IMR-90 (cell line): Measurements from ENCODE around the gene TEDC1. TPM values are rescaled to one million over a fixed set of nuclear protein-coding genes. Genes with fewer than 3 reads are reported as not detected.

Experiments used
- ATAC-seq: fragments of 200-7000 bp; cut with Tn5 transposase; 2 replicates; pipeline ENCODE4 v1.9.1; 2020; ENCODE audit warnings: low read depth, mild to moderate bottlenecking, moderate library complexity
- BruUV-seq: library from RNA; stranded (reverse); fragments of 400-500 nt; replicated peaks from 2 replicates; lab custom pipeline; 2021; lab: Mats Ljungman, UMichigan
- CTCF ChIA-PET: fragments of 300-600 bp; formaldehyde crosslinking; extraction: SDS; loops from one replicate; lab custom pipeline; 2021; ENCODE audit warnings: antibody characterized with exemption; lab: Yijun Ruan, JAX
- POLR2A ChIA-PET: fragments of 300-600 bp; sonication (Branson Sonifier 250); formaldehyde crosslinking; loops from one replicate; lab custom pipeline; 2022; ENCODE audit warnings: antibody characterized with exemption; ENCODE audit not compliant: unreplicated experiment; lab: Charles Lee
- DNase-seq: peaks from one replicate; pipeline ENCODE4 v3.0.0; 2013
- H2AFZ ChIP-seq: replicated peaks from 2 replicates; pipeline ENCODE3; 2013; ENCODE audit warnings: low read length, mild to moderate bottlenecking; ENCODE audit not compliant: poor library complexity
- H2AK5ac ChIP-seq: 2 replicates; pipeline ENCODE4 v1.6.1; 2013; ENCODE audit warnings: low read depth, low read length, inconsistent platforms
- H2AK9ac ChIP-seq: replicated peaks from 2 replicates; pipeline ENCODE3; 2013; ENCODE audit warnings: mild to moderate bottlenecking, low read depth, low read length, moderate library complexity; ENCODE audit not compliant: poor library complexity
- H2BK120ac ChIP-seq: 2 replicates; pipeline ENCODE4 v1.6.1; 2013; ENCODE audit warnings: low read depth, low read length, inconsistent platforms
- H2BK15ac ChIP-seq: 3 replicates; pipeline ENCODE4 v1.6.1; 2013; ENCODE audit warnings: low read depth, low read length, inconsistent platforms
- H2BK20ac ChIP-seq: 2 replicates; pipeline ENCODE4 v1.6.1; 2013; ENCODE audit warnings: low read depth, mild to moderate bottlenecking, inconsistent platforms, low read length, moderate library complexity
- H2BK5ac ChIP-seq: 2 replicates; pipeline ENCODE4 v1.6.1; 2013; ENCODE audit warnings: mild to moderate bottlenecking, low read depth, low read length, inconsistent platforms; ENCODE audit not compliant: poor library complexity, severe bottlenecking
- H3K14ac ChIP-seq: replicated peaks from 2 replicates; pipeline ENCODE4 v1.6.1; 2013; ENCODE audit warnings: low read depth, low read length, inconsistent platforms
- H3K18ac ChIP-seq: 2 replicates; pipeline ENCODE4 v1.6.1; 2013; ENCODE audit warnings: low read depth, low read length, control low read depth
- H3K23ac ChIP-seq: 2 replicates; pipeline ENCODE4 v1.6.1; 2013; ENCODE audit warnings: low read depth, low read length, inconsistent platforms
- H3K27ac ChIP-seq: 2 replicates; pipeline ENCODE4 v1.5.1; 2013; ENCODE audit warnings: mild to moderate bottlenecking, control low read depth, low read length; ENCODE audit not compliant: insufficient read depth
- H3K27me3 ChIP-seq: 2 replicates; pipeline ENCODE4 v1.6.1; 2013; ENCODE audit warnings: low read length; ENCODE audit not compliant: control insufficient read depth, insufficient read depth
- H3K36me3 ChIP-seq: 2 replicates; pipeline ENCODE4 v1.6.1; 2013; ENCODE audit warnings: low read length, mixed read lengths; ENCODE audit not compliant: control insufficient read depth, insufficient read depth
- H3K4ac ChIP-seq: 2 replicates; pipeline ENCODE4 v1.6.1; 2013; ENCODE audit warnings: low read depth, low read length, inconsistent platforms
- H3K4me1 ChIP-seq: 2 replicates; pipeline ENCODE4 v1.6.1; 2013; ENCODE audit warnings: low read length, mixed read lengths; ENCODE audit not compliant: control insufficient read depth, insufficient read depth
- H3K4me2 ChIP-seq: 2 replicates; pipeline ENCODE4 v1.6.1; 2013; ENCODE audit warnings: low read depth, mild to moderate bottlenecking, control low read depth, low read length, moderate library complexity
- H3K4me3 ChIP-seq: 2 replicates; pipeline ENCODE4 v1.5.1; 2013; ENCODE audit warnings: low read depth, mild to moderate bottlenecking, control low read depth, low read length, moderate library complexity; ENCODE audit not compliant: insufficient read depth
- H3K56ac ChIP-seq: 2 replicates; pipeline ENCODE4 v1.6.1; 2013; ENCODE audit warnings: low read length, inconsistent platforms; ENCODE audit not compliant: insufficient read depth; ENCODE audit errors: extremely low read depth
- H3K79me1 ChIP-seq, 2 experiments: 2 replicates each; pipeline ENCODE4 v1.6.1; 2013; ENCODE audit warnings: low read length in 2 of 2, inconsistent platforms in 1 of 2, low read depth in 1 of 2
- H3K9ac ChIP-seq: 2 replicates; pipeline ENCODE4 v1.6.1; 2013; ENCODE audit warnings: low read depth, low read length, control low read depth
- H3K9me1 ChIP-seq: 2 replicates; pipeline ENCODE4 v1.6.1; 2013; ENCODE audit warnings: low read length, inconsistent platforms; ENCODE audit not compliant: insufficient read depth
- H3K9me3 ChIP-seq: 2 replicates; pipeline ENCODE4 v1.6.1; 2013; ENCODE audit warnings: low read length; ENCODE audit not compliant: control insufficient read depth, insufficient read depth
- H4K20me1 ChIP-seq: 2 replicates; pipeline ENCODE4 v1.6.1; 2013; ENCODE audit warnings: low read length, inconsistent platforms; ENCODE audit not compliant: insufficient read depth
- H4K5ac ChIP-seq: 2 replicates; pipeline ENCODE4 v1.6.1; 2013; ENCODE audit warnings: mild to moderate bottlenecking, low read depth, low read length, control low read depth
- H4K8ac ChIP-seq, 2 experiments: 2 replicates each; pipeline ENCODE4 v1.6.1; 2013; ENCODE audit warnings: low read depth in 2 of 2, low read length in 2 of 2, control low read depth in 1 of 2, inconsistent platforms in 1 of 2
- H4K91ac ChIP-seq: 2 replicates; pipeline ENCODE4 v1.6.1; 2013; ENCODE audit warnings: low read depth, low read length, inconsistent platforms; ENCODE audit not compliant: insufficient read depth
- MXI1 ChIP-seq: IDR thresholded peaks from 2 replicates; pipeline ENCODE4 v1.6.1; 2012; ENCODE audit warnings: low read depth, mild to moderate bottlenecking, low read length, moderate library complexity, borderline replicate concordance
- WGBS, 2 experiments: methylation state at CpG; one replicate each; pipeline versions ENCODE4 v1.1.5 to v1.1.7; 2013; ENCODE audit warnings: missing lambda C conversion rate in 2 of 2; ENCODE audit not compliant: insufficient read length in 1 of 2; ENCODE audit errors: extremely low coverage in 2 of 2; 5-methylcytosine and 5-hydroxymethylcytosine counted together
- dilution Hi-C: fragments of 300-500 bp; cut with HindIII; formaldehyde crosslinking; loops from one replicate; pipeline ENCODE4 v1.14.3; 2018; ENCODE audit warnings: low sequenced_read_pairs; ENCODE audit not compliant: unreplicated experiment
- in situ Hi-C: fragments of 300-500 bp; cut with MboI; formaldehyde crosslinking; loops from 3 replicates; pipeline ENCODE4 v1.14.3; 2019; ENCODE audit warnings: low sequenced_read_pairs, inconsistent platforms, mixed read lengths
- intact Hi-C: fragments of 100-400 bp; cut with micrococcal nuclease; formaldehyde crosslinking; loops from 2 replicates; pipeline ENCODE4 v1.10.0; 2022
- polyA plus RNA-seq, 3 experiments: library from polyadenylated mRNA; depleted of rRNA; stranded (reverse); fragments of >200 nt; gene quantifications; 2 replicates each; pipeline ENCODE4 v1.2.3, GENCODE V29; 2012; ENCODE audit warnings: low replicate concordance in 1 of 3
- total RNA-seq: library from RNA; depleted of rRNA; stranded (reverse); fragments of >200 nt; gene quantifications from 2 replicates; pipeline ENCODE4 v1.2.3, GENCODE V29; 2012

Gene TEDC1
- total and polyA plus RNA-seq, 2 of the 4 experiments (the other 2 are of a cell fraction), result 5.7 to 6.4 TPM

- TF ChIP-seq MXI1, result no peak
- Histone ChIP-seq H2AK9ac (no peak overlapping the region), H3K4me1 (no peaks in the 10 kb centered on the region), H3K9me3 (no peaks in the 10 kb centered on the region), H4K91ac (no peak overlapping the region), H3K4me2 (no peak overlapping the region), H4K8ac (no peak overlapping the region), H3K27ac (no peak overlapping the region), H4K20me1 (peaks cover 49% of the 10 kb centered on the region), H3K36me3 (peaks cover 24% of the 10 kb centered on the region), H3K9me1 (no peaks in the 10 kb centered on the region), H2BK120ac (no peak overlapping the region), H4K5ac (no peak overlapping the region), H3K9ac (no peak overlapping the region), H3K4ac (no peak overlapping the region), H2BK5ac (no peak overlapping the region), H3K79me1 (peaks cover 6 to 54% of the 10 kb centered on the region in 2 experiments), H2BK20ac (no peak overlapping the region), H2BK15ac (no peak overlapping the region), H2AK5ac (no peak overlapping the region), H3K27me3 (no peaks in the 10 kb centered on the region), H3K14ac (no peak overlapping the region), H3K18ac (no peak overlapping the region), H3K4me3 (no peak overlapping the region), H2AFZ (no peak overlapping the region), H3K56ac (no peak overlapping the region), H3K23ac (no peak overlapping the region)
- no peak for DNase-seq
- BruUV-seq, result no TSS peak
- ATAC-seq, result no peak
- dilution Hi-C loops, result no loop called here
- ChIA-PET POLR2A (no interaction called here), CTCF (no interaction called here)
- WGBS, 2 experiments, result 96% methylated on average over 10 of the region's 12 CpGs; no CpG with 5 or more reads in 1 of the 2 experiments
- in situ Hi-C loops, result no loop called here
- intact Hi-C loops, result no loop called here
These were observed 48.2 kb upstream of the TEDC1 start for GRCh38 chr14:105442834-105443233.
